ENCODE data around the gene RAD51B.

The RAD51B gene

DNA sequence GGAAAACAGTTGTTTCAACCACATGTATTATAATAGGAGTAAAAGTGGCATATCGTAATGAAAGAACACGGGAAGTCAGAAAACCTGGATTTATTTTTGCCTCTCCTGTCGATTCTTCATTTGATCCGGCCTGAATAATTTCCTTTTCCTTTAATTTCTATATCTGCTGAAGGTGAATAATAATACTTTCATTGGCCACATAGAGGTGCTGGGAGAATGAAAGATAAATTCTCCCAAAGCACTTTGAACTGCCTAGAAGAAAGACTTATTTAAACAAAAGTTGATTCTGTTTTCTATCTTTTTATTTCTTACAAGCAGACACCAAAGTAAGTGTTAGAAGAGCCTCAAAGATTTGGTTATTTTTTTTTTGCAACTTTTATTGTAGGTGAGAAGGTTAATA is 339.1 kb downstream of the RAD51B start:
- no peak for DNase-seq (ENCODE audit: extremely low read depth, insufficient read length)
- Histone ChIP-seq H3K4me3 (replicated peaks; ENCODE audit: low read depth, low read length) (no peak overlapping the region), H3K27me3 (replicated peaks; ENCODE audit: control insufficient read depth, insufficient read depth, low read length) (no peaks in the 10 kb centered on the region), H3K36me3 (ENCODE audit: control insufficient read depth, insufficient read depth, low read length) (no peaks in the 10 kb centered on the region)
- TF ChIP-seq, protein P1, sequence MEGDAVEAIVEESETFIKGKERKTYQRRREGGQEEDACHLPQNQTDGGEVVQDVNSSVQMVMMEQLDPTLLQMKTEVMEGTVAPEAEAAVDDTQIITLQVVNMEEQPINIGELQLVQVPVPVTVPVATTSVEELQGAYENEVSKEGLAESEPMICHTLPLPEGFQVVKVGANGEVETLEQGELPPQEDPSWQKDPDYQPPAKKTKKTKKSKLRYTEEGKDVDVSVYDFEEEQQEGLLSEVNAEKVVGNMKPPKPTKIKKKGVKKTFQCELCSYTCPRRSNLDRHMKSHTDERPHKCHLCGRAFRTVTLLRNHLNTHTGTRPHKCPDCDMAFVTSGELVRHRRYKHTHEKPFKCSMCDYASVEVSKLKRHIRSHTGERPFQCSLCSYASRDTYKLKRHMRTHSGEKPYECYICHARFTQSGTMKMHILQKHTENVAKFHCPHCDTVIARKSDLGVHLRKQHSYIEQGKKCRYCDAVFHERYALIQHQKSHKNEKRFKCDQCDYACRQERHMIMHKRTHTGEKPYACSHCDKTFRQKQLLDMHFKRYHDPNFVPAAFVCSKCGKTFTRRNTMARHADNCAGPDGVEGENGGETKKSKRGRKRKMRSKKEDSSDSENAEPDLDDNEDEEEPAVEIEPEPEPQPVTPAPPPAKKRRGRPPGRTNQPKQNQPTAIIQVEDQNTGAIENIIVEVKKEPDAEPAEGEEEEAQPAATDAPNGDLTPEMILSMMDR (IDR thresholded peaks at IDR 0.05; ENCODE audit: insufficient read depth, low read length, poor library complexity, severe bottlenecking) = no peak

DNA sequence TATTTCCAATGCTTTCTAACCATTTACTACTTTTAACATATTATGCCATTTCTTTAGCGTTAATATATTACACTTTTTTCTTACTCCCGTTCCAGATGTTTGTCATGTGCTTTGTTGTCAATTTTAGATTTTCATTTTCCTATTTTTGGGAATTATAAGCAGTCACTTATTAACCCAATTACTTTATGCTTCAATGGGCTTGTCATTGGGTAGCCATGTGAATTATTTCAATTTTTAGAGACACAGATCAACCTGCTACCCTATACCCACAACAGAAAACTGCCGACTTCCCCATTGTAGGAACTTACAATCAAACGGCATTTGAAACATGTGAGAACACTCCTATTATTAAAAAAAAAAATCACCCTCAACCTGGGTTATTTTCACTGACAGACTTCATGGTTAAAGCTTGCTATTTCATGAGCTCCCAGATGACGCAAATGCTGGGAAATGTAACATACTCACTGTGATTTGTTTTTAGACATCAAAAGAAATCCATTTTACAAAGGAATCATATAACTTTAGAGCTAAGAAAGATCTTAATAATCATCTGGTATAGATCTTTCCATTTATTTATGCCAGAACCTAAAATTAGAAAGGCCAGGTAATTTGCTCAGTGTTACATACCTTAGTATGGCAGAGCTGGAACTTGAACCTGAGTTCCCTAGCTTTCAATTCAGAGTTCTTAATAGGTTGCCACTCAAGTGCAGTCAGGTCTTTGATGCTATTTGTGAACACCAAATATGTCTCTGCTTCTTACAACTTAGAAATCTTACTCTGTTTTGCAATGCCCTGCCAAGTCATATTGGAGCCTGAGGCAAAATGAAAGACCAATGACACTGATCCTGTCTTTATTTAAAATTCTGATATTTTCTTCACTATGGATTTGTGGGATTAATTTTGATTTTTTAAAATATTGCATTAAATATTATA is 340.4 kb downstream of the RAD51B start:
- H3K36me3 ChIP-seq (ENCODE audit: control insufficient read depth, insufficient read depth, low read length) = no peaks in the 10 kb centered on the region
- no peak for DNase-seq (ENCODE audit: extremely low read depth, insufficient read length)
- TF ChIP-seq, protein P1 (IDR thresholded peaks at IDR 0.05; ENCODE audit: insufficient read depth, low read length, poor library complexity, severe bottlenecking) = no peak
- H3K4me3 ChIP-seq (replicated peaks; ENCODE audit: low read depth, low read length) = no peak overlapping the region
- no peaks in the 10 kb centered on the region for H3K27me3 ChIP-seq (replicated peaks; ENCODE audit: control insufficient read depth, insufficient read depth, low read length)

DNA sequence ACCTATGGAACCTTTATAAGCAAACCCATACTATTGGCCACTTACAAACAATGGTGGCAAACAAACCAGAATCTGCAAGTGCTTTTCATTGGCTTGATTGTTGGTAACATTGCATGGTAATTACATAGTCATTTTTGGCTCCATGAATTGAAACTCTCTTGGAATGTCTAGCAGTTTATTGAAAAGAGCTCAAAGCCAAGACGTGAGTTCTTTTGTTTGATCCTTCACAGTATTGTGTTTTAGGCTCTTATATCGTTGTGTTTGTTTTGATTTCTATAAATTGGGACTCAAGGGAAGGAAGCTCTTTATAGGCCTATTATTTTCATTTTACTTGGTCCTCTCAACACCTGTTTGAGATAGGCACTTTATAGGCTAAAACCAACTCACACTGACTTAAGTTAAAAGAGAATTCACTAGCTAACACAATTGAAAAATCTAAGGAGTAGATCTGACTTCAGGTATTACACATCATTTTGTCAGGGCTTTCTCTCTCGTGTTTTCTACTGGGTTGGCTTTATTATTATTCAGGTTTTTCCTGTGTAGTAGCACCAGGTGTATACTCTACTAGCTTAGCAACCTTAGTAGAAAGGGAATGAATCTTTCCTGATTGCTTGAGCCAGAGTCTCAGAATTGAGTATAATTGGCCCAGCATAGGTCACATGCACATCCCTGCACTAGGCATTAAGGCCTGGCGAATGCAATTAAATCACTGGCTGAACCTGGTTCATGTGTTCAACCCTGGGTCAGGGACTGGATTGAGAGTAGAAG is 341.4 kb downstream of the RAD51B start:
- H3K27me3 ChIP-seq (replicated peaks; ENCODE audit: control insufficient read depth, insufficient read depth, low read length) = no peaks in the 10 kb centered on the region
- TF ChIP-seq, protein P1 (IDR thresholded peaks at IDR 0.05; ENCODE audit: insufficient read depth, low read length, poor library complexity, severe bottlenecking) = no peak
- H3K36me3 ChIP-seq (ENCODE audit: control insufficient read depth, insufficient read depth, low read length) = no peaks in the 10 kb centered on the region
- no peak overlapping the region for H3K4me3 ChIP-seq (replicated peaks; ENCODE audit: low read depth, low read length)
- no peak for DNase-seq (ENCODE audit: extremely low read depth, insufficient read length)

DNA sequence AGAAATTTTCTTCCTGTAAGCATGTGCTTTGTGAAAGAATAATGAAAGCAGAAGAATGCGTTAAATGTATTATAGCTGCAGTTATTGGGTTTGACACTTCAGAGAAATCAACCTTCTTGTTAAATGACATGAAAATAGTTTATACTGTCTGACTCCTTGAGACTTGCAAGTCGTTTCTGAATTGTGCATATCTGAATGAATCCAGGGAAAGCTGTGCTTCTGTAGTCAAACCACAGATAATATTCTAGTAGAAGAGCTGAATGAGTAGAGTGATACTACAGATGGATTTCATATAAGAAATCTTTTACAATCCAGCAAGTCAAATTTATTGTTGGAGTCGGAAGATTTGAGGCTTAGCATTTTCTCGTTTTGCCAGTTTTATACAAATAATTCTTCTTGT is 343.3 kb downstream of the RAD51B start:
- TF ChIP-seq, protein P1 (IDR thresholded peaks at IDR 0.05; ENCODE audit: insufficient read depth, low read length, poor library complexity, severe bottlenecking) = no peak
- no peak overlapping the region for H3K4me3 ChIP-seq (replicated peaks; ENCODE audit: low read depth, low read length)

DNA sequence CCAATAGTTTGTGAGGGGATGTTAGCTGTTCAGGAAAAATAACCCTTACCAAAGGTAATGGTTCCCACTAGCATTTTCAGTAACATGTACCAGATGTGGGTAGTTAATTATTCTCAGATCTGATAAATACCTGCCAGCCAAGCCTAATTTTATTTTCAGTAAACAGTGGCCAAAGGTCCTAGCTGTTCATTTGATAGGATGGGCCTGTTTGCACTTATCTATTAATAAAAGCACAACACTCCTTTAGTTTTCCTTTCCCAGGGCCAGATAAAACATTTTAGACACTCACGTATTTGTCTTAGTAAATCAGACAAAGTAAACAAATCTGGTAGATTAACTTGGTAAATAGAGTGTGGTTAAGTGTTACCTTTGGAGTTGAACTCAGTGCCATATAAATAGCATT is 345.1 kb downstream of the RAD51B start:
- no peak for DNase-seq (ENCODE audit: extremely low read depth, insufficient read length)
- H3K27me3 ChIP-seq (replicated peaks; ENCODE audit: control insufficient read depth, insufficient read depth, low read length) = no peaks in the 10 kb centered on the region
- no peak overlapping the region for H3K4me3 ChIP-seq (replicated peaks; ENCODE audit: low read depth, low read length)
- TF ChIP-seq, protein P1 (IDR thresholded peaks at IDR 0.05; ENCODE audit: insufficient read depth, low read length, poor library complexity, severe bottlenecking) = no peak
- H3K36me3 ChIP-seq (ENCODE audit: control insufficient read depth, insufficient read depth, low read length) = no peaks in the 10 kb centered on the region

More for the DNA sequence above, 343.3 kb downstream of the RAD51B start:
- DNase-seq (ENCODE audit: extremely low read depth, insufficient read length) = no peak
- Histone ChIP-seq H3K36me3 (ENCODE audit: control insufficient read depth, insufficient read depth, low read length) (no peaks in the 10 kb centered on the region), H3K27me3 (replicated peaks; ENCODE audit: control insufficient read depth, insufficient read depth, low read length) (no peaks in the 10 kb centered on the region)
